Left forelimb (tissue), 1 donor: ENCODE data around the gene SPZ1.
"Not testable (repeated sequence)": the region's sequence is repeated elsewhere in the genome, so short reads cannot be mapped to it uniquely, and the experiment has no call there.

Experiments
- DNase-seq: peaks from one replicate; pipeline ENCODE4 v3.0.0-alpha.2; 2018; ENCODE audit warnings: low spot score

The SPZ1 gene, protein sequence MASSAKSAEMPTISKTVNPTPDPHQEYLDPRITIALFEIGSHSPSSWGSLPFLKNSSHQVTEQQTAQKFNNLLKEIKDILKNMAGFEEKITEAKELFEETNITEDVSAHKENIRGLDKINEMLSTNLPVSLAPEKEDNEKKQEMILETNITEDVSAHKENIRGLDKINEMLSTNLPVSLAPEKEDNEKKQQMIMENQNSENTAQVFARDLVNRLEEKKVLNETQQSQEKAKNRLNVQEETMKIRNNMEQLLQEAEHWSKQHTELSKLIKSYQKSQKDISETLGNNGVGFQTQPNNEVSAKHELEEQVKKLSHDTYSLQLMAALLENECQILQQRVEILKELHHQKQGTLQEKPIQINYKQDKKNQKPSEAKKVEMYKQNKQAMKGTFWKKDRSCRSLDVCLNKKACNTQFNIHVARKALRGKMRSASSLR

DNA sequence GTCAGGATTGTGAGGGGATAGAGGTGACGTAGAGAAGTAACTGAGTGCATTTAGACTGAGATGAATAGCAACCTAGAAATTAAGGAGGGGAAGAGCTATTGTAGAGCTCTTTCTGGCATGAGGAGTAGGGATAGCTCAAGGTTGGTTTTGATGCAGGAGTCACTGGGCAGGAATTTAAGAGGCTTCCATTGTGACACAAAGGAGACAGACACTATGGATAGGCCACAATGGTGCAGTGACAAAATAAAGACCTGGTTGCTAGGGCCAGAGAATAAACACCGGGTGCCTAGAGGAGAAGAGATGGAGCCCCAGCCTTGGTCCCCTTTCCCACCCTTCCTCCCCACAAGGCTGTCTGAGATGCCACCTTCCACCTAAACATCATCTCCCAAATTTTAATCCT lies at the start of gene SPZ1:
Gene SPZ1 (plus strand): TSS at position 301 of the 400 bp plus-strand sequence. CDS start 214 bp downstream, outside the sequence.
- DNase-seq: no peak

DNA sequence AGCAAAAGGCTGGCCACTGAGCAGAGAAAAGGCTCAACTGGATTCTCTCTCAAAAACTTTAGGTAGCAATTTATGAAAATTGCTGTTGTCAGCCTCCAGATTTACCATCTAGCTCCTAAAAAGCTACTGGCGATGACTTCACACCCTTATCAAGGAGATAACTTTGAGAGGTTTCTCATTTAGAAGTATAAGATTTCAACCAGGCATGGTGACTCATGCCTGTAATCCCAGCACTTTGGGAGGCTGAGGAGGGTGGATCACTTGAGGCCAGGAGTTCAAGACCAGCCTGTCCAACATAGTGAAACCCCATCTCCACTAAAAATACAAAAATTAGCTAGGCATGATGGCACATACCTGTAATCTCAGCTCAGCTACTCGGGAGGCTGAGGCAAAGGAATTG lies 49.3 kb upstream of the SPZ1 start:
- DNase-seq: not testable (repeated sequence)

DNA sequence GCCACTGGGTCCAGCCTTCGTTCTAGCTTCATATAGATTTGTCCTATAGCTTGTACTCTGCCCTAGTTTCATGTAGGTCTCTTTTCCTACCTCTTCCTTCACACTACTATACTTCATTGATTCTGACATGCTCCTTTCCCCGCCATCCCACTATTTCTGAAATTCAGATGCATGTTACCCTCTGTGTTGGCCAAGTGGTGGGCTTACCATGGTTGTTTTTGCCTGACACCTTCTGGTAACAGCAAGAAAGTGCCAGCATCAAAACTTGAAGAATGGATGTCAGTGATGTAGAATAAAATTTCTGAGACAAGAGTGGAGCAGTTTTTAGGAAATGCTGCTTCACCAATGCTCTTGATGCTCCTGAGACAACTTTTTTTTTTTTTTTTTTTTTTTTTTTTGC lies 44.5 kb upstream of the SPZ1 start:
- DNase-seq: no peak

DNA sequence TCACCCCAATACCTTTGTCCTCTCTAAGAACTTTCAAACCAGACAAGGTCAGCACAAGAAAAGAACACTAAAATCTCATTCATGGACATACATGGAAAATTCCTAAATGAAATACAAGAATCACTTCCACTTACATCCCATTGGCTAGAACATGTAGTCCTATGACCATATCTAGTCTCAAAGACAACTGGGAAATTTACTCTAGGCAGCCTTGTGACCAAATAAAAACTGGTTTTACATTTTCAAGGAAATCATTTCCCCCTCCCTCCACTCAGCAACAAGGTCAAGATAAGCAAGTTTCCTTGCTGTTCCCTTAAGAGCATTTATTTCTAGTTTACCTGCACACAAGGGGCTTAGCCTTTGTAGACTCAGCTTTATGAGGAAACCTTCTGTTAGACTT lies 43.6 kb upstream of the SPZ1 start:
- DNase-seq: no peak

DNA sequence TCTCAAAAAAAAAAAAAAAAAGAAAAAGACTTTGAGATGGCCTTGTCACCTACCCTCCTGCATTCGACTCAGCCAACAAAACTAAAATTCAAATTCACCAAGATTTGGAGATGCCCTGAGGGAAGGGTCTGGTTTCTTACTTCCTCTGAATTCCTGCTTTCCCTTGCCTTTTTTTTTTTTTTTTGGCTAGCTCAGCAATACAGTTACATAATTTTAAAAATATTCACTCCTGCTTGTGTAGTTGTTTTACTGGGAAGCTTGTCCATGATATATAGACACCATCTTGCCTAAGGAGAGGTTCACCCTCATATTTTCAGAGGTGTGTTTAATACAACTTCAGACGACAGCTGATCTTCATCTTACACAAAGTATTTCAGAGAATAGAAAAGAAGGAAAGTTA lies 42.6 kb upstream of the SPZ1 start:
- no peak for DNase-seq

DNA sequence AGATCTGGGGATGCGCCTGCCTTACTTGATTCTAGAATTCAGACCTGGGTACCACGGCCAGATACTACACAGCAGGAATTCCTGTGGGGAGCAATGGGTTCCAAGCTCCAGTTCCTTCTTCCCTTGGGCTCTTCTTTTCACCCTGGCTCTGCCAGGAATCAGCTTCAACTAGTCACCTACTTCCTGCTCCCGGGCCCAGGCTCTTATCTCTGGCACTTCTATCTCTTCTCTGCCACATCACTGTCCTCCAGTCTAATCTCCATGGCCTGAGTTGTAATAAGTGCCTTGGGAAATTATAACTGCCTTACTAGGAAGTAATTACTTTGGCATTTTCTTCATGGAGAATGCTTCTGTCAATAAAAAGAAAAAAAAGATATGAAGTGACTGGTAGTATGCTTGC lies 37.7 kb upstream of the SPZ1 start:
- DNase-seq: no peak

DNA sequence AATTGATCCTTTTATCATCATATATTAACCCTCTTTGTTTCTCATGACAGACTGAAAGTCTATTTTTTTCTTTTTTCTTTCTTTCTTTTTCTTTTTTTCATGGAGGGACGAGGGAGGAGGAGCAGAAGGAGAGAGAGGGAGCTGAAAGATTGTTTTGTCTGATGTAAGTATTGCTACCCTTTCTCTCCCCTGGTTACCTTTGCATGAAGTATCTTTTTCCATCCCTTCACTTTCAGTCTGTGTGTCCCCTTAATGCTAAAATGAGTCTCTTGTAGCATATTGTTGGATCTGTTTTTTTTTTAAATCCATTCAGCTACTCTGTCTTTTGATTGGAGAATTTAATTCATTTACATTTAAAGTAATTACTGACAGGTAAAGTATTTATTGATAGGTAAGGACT lies 36.4 kb upstream of the SPZ1 start:
- no peak for DNase-seq

DNA sequence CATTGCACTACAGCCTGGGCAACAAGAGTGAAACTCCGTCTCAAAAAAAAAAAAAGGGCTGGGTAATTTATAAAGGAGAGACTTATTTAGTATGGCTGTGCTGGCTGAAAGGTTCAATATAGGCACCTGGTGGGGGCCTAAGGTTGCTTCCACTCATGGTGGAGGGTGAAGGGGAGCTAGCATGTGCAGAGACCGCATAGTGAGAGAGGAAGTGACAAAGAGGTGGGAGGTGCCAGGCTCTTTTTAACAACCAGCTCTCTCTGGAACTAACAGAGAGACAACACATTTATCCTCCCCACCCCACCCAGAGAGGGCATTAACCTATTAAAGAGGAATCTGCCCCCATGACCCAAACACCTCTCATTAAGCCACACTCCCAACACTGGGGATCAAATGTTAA lies 35.1 kb upstream of the SPZ1 start:
- DNase-seq: no peak

DNA sequence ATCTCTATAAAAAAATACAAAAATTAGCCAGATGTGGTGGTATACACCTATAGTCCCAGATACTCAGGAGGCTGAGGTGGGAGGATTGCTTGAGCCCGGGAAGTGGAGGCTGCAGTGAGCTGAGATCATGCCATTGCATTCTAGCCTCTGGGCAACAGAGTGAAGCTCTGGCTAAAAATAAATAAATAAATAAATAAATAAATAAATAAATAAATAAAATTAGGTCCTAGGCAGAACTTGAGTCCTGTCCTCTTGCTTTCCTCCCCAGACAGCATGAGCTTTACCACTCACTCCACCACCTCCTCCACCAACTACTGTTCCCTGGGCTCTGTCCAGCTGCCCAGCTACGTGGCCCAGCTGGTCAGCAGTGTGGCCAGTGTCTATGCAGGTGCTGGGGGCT lies 31.6 kb upstream of the SPZ1 start:
- DNase-seq: no peak

DNA sequence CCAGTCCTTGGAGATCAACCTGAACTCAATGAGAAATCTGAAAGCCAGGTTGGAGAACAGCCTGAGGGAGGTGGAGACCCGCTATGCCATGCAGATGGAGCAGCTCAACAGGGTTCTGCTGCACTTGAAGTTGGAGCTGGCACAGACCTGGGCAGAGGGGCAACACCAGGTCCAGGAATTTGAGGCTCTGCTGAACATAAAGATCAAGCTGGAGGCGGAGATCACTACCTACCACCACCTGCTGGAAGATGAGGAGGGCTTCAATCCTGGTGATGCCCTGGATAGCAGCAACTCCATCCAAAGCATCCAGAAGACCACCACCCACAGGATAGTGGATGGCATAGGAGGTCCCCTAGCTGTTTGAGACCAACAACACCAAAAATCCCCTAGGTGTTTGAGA lies 30.5 kb upstream of the SPZ1 start:
- no peak for DNase-seq

DNA sequence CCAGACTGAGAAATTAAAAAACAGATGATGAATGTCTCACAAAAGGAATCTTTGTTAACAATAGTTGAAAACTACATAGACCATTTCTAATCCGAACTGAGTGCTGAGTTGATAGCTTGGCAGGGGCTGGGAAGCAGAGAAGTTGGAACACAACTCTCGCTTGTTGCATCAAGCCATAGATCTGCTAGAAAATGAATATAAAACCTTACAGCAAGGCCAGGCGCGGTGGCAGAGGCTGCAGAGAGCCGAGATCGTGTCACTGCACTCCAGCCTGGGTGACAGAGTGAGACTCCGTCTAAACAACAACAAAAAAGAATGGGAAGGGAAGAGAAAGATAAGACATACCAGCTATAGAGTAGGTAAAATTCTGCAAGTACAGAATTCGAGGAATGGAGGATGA lies 28.0 kb upstream of the SPZ1 start:
- no peak for DNase-seq

DNA sequence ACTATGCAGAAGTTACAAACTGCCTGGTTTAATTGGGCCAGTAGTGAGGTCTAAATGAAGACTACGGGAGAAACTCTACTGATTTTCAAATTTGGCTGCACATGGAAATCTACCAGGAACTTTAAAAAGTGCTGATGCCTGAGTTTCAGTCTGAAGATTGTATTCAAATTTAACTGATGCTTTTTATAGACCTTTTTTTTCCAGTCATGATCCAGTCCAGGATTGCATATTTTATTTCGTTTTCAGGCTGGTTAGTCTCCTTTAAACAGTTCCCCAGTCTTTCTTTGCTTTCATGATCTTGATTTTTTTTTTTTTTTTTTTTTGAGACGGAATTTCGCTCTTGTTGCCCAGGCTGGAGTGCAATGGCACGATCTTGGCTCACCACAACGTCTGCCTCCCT lies 23.7 kb upstream of the SPZ1 start:
- no peak for DNase-seq

DNA sequence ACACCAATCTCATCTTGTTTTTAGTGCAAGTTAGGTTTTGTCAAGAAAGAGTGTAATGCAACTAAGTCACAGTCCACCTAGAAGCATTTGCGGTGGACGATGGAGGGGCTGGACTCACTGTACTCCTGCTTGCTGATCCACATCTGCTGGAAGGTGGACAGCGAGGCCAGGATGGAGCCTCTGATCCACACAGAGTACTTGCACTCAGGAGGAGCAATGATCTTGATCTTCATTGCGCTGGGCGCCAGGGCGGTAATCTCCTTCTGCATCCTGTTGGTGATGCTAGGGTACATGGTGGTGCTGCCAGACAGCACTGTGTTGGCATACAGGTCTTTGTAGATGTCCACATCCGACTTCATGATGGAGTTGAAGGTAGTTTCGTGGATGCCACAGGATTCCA lies 20.2 kb upstream of the SPZ1 start:
- DNase-seq: no peak

DNA sequence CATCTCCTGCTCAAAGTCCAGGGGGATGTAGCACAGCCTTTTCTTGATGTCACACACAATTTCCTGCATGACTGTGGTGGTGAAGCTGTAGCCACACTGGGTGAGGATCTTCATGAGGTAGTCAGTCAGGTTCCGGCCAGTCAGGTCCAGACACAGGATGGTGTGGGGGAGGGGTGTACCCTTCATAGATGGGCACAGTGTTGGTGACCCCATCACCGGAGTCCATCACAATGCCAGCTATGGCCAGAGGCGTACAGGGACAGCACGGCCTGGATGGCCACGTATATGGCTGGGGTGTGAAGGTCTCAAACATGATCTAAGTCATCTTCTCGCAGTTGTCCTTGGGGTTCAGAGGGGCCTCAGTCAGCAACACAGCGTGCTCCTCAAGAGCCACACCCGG lies 19.7 kb upstream of the SPZ1 start:
- no peak for DNase-seq

DNA sequence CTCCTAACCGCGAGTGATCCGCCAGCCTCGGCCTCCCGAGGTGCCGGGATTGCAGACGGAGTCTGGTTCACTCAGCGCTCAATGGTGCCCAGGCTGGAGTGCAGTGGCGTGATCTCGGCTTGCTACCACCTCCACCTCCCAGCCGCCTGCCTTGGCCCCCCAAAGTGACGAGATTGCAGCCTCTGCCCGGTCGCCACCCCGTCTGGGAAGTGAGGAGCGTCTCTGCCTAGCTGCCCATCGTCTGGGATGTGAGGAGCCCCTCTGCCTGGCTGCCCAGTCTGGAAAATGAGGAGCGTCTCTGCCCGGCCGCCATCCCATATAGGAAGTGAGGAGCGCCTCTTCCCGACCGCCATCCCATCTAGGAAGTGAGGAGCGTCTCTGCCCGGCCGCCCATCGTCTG lies 19.0 kb upstream of the SPZ1 start:
- not testable (repeated sequence) for DNase-seq

DNA sequence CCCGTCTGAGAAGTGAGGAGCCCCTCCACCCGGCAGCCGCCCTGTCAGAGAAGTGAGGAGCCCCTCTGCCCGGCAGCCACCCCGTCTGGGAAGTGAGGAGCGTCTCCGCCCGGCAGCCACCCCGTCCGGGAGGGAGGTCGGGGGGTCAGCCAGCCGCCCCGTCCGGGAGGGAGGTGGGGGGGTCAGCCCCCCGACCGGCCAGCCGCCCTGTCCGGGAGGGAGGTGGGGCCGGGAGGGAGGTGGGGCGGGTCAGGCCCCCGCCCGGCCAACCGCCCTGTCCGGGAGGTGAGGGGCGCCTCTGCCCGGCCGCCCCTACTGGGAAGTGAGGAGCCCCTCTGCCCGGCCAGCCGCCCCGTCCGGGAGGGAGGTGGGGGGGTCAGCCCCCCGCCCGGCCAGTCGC lies 18.5 kb upstream of the SPZ1 start:
- not testable (repeated sequence) for DNase-seq

DNA sequence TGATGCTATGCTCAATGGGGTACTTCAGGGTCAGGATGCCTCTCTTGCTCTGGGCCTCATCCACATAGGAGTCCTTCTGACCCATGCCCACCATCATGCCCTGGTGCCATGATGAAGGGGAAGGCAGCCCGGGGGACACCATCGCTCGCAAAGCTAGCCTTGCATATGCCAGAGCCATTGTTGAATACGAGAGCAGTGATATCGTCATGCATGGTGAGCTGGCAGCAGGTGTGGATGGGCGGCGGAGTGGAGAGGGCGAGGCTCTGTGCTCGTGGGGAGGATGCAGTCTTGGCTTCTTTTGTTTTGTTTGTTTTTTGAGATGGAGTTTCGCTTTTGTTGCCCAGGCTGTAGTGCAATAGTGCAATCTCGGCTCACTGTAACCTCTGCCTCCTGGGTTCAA lies 17.2 kb upstream of the SPZ1 start:
- no peak for DNase-seq

DNA sequence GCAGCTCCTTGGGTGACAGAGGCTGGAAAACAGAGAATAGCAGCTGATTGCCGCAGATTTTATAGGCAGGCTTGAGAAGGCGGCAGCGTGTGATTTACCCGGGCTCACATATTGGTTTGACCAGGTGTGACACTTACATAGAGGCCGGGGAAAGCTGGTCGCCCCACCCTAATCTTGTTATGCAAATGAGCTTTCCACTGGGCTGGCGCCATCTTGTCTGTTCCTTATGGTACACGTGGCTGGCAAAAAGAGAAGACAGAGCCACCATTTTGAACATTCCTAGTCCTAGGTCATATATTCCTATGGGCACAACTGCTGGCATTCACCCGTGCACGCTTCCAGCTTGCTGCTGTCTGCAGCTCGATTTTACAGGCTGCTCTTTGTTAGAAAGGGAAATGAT lies 11.3 kb upstream of the SPZ1 start:
- no peak for DNase-seq

DNA sequence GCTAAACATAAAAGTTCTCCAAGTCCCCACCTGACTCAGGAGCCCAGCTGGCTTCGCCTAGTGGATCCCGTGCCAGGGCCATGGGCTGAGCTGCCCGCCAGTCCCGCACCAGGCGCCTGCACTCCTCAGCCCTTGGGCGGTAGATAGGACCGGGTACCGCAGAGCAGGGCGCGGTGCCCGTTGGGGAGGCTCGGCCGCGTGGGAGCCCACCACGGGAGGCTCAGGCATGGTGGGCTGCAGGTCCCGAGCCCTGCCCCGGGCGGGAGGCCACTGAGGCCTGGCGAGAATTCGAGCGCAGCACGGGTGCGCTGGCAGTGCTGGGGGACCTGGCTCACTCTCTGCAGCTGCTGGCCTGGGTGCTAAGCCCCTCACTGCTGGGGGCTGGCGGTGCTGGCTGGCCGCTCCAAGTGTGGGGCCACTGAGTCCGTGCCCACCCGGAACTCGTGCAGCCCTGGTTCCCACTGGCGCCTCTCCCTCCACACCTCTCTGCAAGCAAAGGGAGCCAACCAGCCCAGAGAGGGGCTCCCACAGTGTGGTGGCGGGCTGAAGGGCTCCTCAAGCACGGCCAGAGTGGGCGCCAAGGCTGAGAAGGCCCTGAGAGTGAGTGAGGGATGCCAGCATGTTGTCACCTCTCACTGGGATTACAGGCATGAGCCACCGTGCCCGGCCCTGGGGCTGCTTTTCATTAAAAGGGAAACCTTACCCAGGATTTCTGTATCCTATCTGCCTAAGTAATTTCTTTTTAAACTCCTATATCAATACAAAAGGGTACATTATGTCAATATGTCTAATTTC lies 9.7 kb upstream of the SPZ1 start:
- no peak for DNase-seq

DNA sequence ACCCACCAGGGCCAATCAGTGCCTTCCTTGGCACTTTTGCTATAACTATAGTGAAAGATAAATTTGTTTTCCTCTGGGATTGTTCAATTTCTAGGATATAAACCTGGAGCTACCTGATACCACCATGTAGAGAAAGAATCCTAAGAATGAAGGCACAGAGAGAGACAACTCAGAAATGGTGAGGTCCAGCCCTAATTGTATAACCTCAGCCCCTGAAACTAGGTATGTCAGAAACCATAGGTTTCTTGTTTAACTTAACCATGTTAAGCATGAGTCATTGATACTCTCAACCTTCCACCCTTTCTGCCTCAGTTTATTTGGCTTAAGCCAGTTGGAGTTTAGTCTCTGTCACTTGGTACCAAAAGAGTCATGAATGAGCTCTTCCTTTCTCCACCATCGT lies 4.6 kb upstream of the SPZ1 start:
- DNase-seq: no peak

DNA sequence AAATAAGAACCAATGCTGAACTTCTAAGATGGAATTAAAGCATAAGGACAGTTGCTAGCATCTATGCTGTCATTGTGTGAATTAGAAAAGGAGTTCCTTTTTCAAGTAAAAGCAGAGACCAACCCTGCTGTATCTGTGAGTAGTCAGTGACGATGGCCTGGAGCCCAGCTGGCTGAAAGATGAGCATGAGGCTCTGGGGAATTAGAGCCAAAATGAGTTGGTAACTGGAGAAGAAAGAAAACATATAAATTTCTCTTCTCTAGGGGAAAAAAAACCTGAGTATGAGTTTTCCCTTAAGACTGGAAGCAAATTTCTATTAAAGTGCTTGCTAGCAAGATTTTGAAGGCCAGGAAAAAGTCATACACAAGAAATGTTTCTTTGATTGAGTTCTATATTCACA lies 1.6 kb upstream of the SPZ1 start:
- DNase-seq: no peak

DNA sequence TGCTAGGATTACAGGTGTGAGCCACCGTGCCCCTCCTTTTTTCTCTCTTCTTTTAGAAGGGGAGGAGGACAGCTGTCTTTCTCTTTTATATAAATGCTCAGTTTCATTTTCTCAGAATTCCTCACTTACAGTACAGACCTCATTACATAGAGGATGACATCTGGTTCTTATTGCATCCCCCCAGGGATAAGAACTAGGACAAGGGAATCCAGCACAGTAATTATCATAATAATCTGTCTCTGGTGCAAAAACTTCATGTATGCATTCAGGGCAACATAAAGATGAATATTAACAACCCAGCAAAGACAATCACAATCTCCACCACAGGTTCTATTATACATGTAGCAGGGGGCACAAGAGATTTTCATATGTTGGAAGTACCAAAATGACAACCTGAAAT lies 5.1 kb downstream of the SPZ1 start:
- DNase-seq: no peak

DNA sequence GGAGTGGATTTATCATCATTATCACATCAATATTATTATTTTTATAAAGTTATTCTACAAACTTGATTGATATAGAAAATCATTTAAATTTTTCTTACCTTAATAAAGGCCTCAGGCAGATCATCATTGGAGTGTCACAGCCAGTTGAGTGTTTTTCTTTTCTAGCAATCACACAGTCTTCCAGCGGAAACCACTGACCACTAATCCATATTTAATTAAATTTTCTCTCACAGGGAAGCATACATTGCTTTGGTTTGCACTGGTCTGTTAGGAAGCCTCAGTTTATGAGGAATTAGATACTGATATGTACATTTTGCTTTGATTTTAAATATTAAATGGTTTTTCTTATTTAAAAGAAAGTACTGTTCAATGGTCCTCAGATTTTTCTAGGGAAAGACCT lies 6.7 kb downstream of the SPZ1 start:
- DNase-seq: no peak

DNA sequence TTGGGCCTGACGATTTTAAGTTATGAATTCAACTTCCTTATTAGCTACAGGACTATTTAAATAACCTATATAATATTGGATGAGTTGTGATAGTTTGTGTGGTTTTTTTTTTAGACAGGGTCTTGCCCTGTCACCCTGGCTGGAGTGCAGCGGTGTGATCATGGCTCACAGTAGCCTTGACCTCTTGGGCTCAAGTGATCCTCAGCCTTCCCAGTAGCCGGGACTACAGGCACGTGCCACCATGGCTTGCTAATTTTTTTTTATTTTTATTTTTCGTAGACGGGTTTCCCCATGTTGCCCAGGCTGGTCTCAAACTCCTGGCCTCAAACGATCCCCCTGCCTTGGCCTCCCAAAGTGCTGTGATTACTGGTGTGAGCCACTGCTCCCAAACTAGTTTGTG lies 17.6 kb downstream of the SPZ1 start:
- DNase-seq: no peak
